ENCODE measurements around the gene ALDH3A1.

ALDH3A1 gene

DNA sequence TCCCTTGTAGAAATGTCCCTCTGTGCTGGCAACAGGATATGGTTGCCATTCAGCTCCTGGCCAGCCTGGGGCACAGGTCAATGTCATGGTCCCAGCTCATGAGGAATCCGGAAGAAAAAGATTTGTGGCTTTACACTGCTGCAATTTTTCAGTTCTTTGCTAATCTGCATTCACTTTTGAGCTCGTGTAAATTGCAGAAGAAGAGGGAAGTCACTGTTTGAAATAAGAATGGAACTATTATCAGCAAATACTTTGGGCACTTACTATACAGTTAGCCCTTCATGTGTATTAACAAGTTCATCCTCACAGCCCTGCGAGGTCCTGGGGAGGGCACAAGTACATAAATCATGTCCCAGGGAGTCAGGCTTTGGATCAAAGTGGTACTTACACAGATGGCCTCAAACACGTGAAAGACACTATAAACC lies 45.9 kb downstream of the ALDH3A1 start:
- DNase-seq = no peak
